Retinal pigment epithelial cell (primary cell): Measurements from ENCODE around the gene SCYL3.
A peak's percentile ranks its signal among the peaks of the same experiment; 100 is the strongest.
"Not testable (repeated sequence)": the region's sequence is repeated elsewhere in the genome, so short reads cannot be mapped to it uniquely, and the experiment has no call there.

Experiments used
- DNase-seq: peaks from one replicate; pipeline ENCODE4 v3.0.0-alpha.2; 2010; ENCODE audit warnings: low read depth
- H3K4me3 ChIP-seq: 2 replicates; pipeline ENCODE4 v1.5.1; 2011; ENCODE audit warnings: mild to moderate bottlenecking, low read length, control low read depth, moderate library complexity
- CTCF ChIP-seq: conservative IDR thresholded peaks from 2 replicates; pipeline ENCODE4 v1.5.1; 2011; ENCODE audit warnings: low read depth, low read length, control low read depth, inconsistent platforms

Gene SCYL3

GRCh38 chr1:169821500-169821899 lies 72.2 kb downstream of the SCYL3 start:
- H3K4me3 ChIP-seq, result no peak overlapping the region
- no peak for TF ChIP-seq CTCF
- DNase-seq, result no peak

GRCh38 chr1:169816617-169817016 lies 77.1 kb downstream of the SCYL3 start:
- no peak for DNase-seq
- TF ChIP-seq CTCF, result no peak
- H3K4me3 ChIP-seq, result no peak overlapping the region

DNA sequence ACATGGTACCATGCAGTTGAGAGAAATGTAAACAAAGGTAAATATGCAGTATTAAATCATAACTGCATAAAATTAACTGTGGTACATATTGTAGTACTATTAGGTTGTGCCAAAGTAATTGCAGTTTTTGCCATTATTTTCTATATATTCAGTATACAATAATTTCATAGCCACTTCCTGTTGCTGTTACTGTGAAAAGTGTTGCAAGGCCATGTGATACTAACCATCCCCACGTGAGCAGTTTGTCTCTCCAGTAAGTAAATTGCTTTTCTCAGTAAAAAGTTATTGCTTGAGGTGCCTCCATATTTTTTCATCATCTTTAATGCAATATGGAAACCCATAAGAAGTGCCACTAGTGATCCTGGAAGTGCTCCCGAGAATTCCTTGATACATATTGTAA lies 79.4 kb downstream of the SCYL3 start:
- no peak overlapping the region for H3K4me3 ChIP-seq
- TF ChIP-seq CTCF, result no peak
- no peak for DNase-seq

GRCh38 chr1:169812131-169812530 lies 81.6 kb downstream of the SCYL3 start:
- DNase-seq, result no peak

GRCh38 chr1:169811418-169812035 lies 82.2 kb downstream of the SCYL3 start:
- H3K4me3 ChIP-seq, DNase-seq: not testable (repeated sequence)

More at GRCh38 chr1:169812131-169812530, 81.6 kb downstream of the SCYL3 start:
- no peak for TF ChIP-seq CTCF
- H3K4me3 ChIP-seq, result no peak overlapping the region

GRCh38 chr1:169809370-169810095 lies 84.2 kb downstream of the SCYL3 start:
- DNase-seq, result no peak
- peak; percentile 48 for TF ChIP-seq CTCF
- no peak overlapping the region for H3K4me3 ChIP-seq

GRCh38 chr1:169804941-169805340 lies 88.8 kb downstream of the SCYL3 start:
- no peak overlapping the region for H3K4me3 ChIP-seq
- TF ChIP-seq CTCF, result no peak
- DNase-seq, result no peak
